ENCODE data around the gene STIMATE.

STIMATE gene

DNA sequence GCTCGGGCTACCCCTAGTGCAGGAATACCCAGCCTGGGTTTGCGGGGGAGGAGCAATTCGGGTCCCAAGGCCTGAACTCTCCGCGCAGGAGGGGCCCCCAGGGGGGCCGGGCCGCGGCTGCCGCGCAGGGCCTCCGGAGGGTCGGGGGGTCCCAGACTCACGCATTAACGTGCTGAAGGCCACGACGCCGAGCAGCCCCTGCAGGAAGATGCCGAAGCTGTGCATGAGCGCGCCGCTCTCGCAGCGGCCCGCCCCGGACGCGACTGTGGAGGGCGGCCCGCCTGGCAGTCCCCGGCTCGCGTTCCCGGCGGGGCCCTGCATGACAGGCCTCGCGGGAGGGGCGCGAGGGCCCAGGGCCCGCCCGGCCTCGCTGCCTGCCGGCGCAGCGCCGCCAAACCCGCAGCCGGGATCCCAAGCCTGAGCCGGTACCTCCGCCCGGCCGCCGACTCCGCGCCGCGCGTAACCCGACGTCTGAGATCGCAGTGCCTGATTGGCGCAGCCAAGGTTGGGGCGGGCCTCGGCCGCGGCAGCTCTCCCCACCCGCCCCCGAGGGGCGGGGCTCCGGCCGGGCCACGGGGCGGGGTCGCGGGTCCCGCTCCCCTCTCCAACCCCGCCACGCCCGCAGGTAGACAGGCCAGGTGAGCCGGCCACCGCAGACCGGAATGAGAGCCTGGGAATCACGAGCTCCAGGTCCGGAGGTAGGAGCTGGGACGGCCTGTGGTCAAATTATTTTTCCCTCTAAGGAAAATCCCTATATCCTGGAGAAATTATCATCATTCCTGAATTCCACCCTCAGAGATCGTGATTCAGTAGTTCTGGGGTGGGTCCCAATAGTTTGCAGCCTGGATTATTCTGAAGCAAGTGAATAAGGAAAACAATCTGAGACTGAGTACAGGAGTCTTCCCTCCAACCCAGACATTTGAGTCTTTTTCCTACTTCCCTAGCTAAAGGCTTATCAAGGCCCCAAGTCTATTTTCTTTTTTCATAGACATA is at the start of gene STIMATE:
Gene STIMATE (minus strand): TSS at position 419 of the 993 bp plus-strand sequence. CDS start 98 bp downstream, at position 321.
- peak; percentile 78 to 80 for DNase-seq (ENCODE audit: low read depth in 1 of 2, low spot score in 1 of 2)

DNA sequence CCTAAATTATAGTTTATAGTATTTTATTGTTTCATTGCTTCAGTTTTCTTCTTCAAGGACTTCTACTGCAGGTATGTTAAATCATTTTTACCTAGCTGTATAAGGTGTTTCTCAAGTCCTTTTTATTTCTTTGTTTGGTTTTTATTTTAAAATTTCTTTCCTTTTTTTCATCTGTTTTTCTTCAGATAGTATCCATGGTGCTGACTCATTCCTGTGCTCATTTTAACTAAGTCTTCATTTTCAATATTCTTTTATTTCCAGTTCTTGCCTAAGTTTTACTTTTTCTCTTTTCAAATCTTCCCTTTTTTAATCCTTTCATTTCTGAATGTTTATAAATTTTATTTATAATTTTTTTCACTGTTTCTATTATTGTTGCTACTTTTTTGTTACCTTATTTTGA is 42.3 kb upstream of the STIMATE start:
- DNase-seq (ENCODE audit: low read depth in 1 of 2, low spot score in 1 of 2) = no peak

DNA sequence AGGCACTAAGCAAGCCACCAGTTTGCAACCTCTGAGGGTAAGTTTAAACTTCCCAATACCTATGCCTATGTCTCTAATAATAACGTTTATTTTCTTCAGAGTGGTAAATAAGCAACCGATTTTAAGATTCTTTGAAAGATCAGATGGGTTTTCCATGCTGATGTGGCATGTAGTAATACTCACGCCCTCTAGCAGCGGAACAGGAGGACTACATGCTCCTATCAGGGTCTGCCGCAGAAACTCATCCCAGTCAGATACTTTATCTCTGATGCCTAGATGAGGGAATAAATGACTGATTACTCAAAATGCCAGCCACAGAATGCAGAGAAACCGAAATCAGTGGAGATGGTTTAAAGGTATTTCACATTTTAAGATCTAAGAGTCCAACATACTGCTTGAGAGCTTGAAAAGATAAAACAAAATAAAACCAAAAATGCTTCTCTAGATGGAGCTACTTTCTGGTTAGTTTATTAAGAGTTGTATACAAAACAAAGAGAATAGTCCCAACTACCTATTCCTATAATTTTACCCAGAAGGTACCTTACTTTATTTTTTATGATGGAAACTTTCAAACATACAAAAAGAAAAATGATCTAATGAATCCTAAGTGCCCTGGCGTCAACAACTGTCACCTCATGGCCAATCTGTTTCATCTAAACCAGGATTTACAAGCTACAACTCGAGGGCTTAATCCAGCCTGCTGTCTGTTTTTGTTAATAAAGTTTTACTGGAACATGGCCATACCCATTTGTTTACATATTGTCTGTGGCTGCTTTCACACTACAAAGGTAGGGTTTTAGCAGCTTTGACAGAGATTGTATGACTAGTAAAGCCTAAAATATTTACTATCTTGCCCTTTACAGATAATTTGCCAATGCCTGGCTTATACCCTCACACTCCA is 37.5 kb upstream of the STIMATE start:
- DNase-seq (ENCODE audit: low read depth in 1 of 2, low spot score in 1 of 2) = peak; percentile 6 to 15

DNA sequence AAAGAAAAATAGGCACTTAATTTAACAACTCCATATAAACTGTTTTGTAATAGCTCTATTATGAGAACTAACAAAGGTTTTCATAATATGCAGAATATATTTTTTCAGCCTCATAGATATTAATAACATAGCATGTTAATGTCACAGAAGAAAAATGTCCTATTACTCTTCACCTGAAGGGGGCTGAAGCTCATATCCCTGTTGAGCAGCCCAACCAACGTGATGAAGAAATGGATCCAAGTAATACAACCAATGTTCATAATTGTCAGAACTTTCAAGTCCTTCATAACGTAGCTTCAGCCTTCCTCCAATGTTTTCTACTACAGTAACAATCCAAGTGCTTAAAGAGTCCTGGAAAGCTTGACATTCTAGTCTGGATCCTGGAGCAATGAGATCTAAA is 34.5 kb upstream of the STIMATE start:
- no peak for DNase-seq (ENCODE audit: low read depth in 1 of 2, low spot score in 1 of 2)

DNA sequence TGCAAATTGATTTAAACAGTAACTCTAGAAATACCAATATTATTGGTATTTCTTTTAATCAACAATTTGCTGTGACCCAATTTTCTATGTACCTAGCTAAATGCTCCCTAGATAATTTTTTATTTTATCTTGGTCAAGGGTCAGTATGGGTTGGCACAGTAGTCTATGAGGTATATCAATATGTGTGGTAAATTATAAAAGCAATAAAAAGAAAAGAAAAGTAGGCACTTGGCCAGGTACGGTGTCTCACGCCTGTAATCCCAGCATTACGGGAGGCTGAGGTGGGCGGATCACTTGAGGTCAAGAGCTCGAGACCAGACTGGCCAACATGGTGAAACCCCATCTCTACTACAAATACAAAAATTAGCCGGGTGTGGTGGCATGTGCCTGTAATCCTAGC is 34.0 kb upstream of the STIMATE start:
- DNase-seq (ENCODE audit: low read depth in 1 of 2, low spot score in 1 of 2) = no peak

DNA sequence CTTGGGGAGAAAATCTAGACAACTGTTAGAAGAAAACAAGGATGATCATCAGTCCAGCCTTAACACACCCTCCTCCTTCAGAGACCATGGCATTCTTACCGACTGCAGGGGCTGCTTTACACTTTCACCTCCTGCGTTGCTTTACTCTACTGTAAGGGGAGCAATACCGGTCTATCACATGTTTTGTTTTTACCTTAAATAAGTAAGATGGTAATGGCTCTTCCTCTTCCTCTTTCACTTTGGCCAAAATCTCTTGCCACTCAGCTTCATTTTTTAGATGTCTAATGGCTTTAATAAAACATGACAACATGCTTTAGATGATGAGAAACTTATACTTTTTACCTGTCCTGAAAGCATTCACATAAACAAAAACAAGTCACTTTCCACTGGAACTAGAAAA is 33.4 kb upstream of the STIMATE start:
- no peak for DNase-seq (ENCODE audit: low read depth in 1 of 2, low spot score in 1 of 2)

DNA sequence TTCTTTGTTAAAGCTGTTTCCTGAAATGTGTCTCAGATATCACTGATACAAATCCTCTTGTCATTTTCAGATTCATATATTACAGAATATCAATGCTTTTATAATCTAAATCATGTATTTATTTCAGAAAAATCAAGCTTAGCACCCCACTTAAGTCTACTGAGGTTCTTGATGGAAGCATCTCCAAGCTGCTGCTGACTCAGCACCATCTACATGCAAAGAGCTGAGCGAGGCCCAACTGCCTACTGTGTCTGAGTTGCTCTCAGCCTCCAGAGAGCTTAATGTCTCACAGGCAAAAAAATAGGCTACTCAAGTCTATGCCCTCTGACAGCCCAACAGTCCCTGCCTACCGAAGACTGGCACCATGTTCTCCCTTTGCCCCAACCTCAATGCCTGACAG is 29.2 kb upstream of the STIMATE start:
- no peak for DNase-seq (ENCODE audit: low read depth in 1 of 2, low spot score in 1 of 2)

DNA sequence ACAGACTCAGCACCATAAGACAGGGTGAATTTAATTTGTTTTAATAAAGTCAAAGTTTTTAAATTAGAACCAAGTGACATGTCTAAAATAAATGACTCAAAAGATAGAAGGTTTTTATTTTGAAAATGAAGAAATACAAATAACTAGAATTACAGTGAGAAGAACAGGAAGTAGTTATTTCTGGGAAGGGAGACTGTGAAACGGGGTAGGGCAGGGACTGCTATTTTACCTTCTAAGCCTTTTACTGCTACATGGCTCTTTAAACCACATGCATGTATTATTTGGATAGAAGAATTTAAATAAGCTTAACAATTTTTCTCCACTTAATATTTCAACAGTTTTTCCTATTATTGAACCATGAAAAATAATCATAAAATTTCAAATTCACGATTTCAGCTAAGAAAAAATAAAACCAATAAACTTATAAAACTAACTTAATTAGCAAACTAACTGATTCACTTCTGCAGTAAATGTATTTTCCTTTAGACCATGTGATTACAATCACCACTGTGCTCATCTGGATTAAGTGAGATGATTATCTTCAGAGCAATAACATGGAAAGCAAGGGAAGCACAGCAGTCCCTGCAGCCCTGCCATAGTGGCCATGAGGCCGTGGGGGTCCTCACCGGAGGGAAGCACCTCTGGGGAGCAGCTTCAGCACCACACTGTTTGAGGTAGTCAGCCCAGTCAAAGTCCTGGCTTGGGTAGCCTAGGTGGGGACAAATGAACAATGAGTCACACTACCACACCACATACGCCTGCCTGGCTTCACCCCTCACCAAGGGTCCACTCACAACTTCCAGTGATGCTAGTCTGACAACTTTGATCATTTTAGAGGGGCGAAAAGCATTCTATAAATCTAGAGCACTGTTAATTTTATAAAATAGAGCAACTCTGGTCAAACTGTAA is 28.3 kb upstream of the STIMATE start:
- no peak for DNase-seq (ENCODE audit: low read depth in 1 of 2, low spot score in 1 of 2)

DNA sequence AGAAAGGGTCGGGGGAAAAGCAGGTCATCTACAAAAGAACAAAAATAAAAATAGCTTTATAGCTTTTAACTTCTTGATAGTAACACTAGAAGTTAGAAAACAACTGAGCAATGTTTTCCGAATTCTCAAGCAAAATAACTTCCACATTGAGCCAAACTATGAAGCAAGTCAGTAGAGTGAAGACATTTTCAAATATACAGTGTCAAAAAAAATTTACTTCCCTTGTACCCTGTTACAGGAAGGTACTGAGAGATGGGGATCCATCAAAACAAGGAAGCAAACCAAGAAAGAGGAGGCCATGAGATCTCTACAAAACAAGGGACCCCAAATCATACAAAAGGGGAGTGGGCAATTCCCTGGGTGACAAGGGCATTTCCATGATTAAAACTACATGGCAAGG is 26.6 kb upstream of the STIMATE start:
- DNase-seq (ENCODE audit: low read depth in 1 of 2, low spot score in 1 of 2) = no peak

DNA sequence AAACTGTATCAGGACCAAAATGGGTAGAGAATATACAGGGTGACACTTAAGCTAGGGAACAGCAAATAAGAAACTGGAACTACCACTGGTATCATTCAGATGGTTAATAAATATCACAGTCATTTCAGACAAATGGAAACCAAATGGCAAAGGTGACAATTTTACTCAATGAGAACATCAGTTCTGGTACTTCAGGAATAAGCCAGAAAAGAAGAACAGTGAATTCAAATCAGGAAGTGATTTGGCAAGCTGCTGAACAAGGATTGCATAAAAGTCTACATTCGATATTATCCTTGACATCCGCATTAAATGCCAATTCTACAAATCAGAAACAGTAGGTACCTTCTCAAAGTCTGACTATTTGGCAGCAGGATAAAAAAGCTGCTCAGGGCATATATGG is 23.5 kb upstream of the STIMATE start:
- DNase-seq (ENCODE audit: low read depth in 1 of 2, low spot score in 1 of 2) = no peak

DNA sequence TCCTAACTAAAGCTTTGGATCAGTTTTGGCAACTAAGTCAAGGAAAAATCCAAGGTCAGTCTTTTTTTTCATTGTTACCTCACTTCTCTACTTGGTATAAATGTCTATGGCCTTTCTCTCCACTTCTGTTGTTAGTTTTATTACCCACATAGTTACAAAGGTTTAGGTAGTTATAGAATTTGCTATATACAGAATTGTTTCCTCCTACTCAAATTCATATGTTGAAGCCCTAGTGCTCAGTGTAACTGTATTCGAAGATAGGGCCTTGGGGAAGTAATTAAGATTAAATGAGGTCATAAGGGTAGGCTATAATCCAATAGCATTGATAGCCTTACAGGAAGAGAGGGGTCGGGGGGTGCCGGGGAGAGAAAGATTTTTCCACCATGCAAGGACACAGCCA is 19.7 kb upstream of the STIMATE start:
- DNase-seq (ENCODE audit: low read depth in 1 of 2, low spot score in 1 of 2) = no peak

DNA sequence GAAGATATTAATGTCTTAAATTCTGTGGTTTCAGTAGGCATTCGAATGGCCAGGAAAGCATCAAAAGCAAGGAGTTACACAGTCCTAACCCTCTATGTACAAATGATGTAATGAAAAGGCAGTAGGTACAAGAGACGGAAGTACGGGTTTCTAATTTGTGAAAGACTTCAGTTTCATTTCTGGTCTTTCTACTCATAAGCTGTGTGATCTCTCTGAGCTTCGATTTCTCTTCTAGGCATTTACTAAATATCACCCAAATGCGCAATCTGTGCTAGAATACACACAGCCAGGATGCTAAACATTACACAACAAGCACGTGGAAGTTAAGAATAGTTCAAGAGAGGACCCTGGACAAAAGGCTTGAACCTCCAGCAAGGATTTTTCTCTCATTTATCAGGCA is 17.9 kb upstream of the STIMATE start:
- DNase-seq (ENCODE audit: low read depth in 1 of 2, low spot score in 1 of 2) = no peak

DNA sequence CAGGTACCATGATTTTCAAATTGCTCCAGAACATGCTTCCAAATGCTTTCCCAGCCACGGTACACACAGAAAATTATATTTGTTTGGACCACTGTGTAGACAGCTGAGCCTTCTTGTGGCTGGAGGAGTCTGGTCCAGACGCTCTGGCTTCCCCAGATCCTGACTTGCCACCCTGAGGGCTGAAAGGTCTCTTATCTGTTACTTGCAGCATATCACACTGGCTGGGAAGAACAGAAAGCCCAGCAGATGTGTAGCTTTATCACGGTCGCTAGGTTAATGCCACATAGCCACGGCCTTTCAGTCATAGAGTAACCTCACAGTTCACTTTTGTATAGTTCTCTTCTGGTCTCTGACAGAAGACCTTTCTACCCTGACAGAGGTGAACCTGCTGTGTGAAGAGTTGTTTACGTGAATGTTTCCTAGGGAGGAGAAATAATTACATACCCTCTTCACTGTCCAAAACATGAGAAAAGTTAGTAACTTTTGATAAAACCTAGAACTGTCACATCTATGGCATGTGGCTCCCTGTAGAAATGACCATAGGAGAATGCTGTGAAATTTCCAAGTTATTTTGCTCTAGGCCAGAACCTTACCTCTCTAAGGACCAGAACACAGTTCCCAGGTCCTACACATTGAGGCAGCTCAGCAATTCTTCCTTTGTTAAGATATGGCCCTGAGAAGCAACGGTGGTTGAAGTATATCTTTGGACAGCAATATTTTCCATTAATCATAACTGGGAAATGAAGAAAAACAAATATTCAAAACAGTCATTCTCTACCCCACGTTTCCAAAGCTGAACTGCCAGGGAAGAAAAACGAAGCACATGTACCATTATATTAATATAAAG is 15.8 kb upstream of the STIMATE start:
- DNase-seq (ENCODE audit: low read depth in 1 of 2, low spot score in 1 of 2) = no peak

DNA sequence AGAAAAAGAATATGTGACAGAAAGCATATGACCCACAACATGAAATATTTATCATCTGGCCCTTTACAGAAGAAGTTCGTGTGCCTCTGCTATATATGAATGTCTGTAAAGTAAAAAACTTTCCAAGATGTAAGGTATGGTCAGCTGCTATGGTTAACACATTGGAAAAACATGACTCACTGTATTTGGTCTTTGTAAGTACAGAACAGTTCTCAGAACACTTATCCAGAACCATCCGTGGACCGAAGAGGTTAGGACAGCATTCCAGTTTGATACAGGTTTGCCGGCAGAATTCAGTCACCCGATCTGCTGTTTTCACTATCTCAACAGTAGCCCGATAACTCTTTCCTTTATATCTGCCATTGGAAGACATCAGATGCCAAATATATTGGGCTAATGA is 13.5 kb upstream of the STIMATE start:
- DNase-seq (ENCODE audit: low read depth in 1 of 2, low spot score in 1 of 2) = no peak

DNA sequence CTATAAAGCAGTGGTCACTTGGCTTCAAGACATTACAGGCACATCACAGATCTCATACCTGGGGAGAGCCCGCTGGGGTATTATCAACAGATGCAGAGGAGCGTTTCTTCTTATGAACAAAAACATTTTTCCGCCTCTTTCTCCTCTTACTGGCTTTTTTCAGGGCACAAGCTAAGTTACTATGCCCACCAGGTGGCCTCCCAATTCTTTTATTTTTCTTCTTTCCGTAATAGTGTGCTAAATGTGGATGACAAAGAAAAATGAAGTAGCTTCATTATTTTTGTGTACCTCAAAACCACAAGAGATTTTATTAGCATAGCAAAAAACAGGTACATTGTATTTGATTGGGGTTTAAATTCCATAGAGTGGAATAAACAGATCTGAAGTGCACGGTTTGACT is 10.1 kb upstream of the STIMATE start:
- DNase-seq (ENCODE audit: low read depth in 1 of 2, low spot score in 1 of 2) = no peak

DNA sequence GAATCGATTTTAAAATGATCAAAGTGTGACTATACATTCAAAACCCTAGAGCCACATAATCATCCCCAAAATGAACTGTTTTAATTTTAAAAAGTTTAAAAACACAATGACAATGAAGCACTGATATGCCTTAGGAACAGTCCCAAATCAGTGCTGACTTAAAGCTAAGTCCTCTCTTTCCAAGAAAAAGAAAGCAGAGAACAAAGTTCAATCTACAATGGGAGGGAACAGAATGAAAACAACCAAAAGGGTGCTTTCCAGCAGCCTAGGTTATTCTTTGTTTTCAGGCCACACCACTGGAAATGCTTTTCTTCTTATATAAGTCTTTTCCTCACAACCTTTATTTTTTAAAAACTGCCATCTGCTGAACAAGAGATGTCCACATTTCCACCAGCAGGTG is 7.2 kb upstream of the STIMATE start:
- no peak for DNase-seq (ENCODE audit: low read depth in 1 of 2, low spot score in 1 of 2)

DNA sequence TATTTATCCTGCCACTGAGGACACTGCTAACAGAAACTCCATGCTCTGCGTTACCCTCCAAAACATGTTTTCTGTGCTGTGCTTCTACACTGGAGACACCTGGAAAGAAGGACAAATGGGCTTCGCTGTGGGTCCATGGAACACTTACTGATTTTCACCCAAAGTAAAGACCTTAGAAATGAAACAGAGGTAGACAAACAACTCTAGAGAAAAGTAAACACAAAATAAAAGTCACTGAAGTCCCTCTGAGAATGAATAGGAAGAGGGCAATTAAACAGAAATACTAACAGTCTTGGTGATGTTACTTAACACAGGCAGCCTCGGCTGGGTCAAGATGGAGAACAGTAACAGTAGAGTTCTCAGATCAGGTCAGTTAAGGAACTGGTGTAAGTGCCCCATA is 6.7 kb upstream of the STIMATE start:
- no peak for DNase-seq (ENCODE audit: low read depth in 1 of 2, low spot score in 1 of 2)

DNA sequence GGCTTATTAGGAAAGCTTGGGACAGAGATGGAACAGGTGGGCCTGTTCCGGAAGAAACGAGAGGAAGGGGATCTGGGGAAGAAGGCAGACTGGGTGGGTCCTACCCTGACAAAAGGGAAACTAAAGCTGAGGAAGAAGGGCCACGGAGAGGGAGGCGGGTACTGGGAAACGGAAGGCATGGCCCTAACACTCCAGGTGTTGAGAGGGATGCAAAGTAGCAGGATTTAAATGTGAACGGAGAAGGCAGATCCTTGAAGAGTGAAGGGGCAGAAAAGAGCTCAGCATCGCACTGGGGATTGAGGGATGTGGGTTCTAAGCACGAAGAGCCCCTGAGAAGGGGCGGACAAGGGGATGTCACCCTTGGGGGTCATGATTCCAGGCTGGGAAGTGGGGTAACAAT is 735 bp downstream of the STIMATE start:
- no peak for DNase-seq (ENCODE audit: low read depth in 1 of 2, low spot score in 1 of 2)

DNA sequence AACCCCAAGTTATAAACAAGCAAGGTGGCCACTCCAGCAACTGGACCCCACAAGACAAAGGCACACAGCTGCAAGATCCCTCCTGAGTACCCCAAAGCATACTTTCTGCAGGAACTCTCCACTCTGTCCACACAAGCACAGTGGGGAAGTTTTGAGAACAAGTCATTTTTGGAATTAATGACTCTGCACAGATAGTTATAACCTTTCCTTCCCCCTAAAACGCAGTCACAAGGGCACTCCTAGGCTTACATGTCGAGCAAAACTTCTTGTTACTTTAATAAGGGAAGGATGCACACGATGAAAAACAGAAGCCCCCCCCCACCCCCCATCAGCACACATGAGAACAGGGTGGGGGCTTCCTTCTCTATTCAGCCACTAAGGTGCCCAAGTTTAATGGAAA is 1.2 kb downstream of the STIMATE start:
- no peak for DNase-seq (ENCODE audit: low read depth in 1 of 2, low spot score in 1 of 2)

DNA sequence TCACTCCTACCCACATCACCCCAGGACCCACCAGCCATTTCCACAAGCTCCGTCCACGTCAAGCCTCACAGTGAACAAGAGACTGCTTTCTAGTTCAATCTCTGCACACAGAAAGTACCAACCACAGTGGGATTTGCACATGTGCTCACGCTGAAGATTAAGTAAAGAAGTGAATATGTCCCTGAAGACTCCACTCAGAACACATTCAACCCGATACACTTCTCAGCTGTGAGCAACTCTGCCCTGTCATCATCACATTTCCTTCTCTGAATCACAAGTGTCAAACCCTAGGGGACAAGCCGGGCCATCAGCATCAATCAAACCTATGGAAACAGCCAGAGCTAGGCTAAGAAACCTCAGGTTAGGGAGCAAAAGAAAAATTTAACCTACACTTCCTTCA is 1.9 kb downstream of the STIMATE start:
- DNase-seq (ENCODE audit: low read depth in 1 of 2, low spot score in 1 of 2) = no peak
